Measurements from ENCODE around the gene MYH15. TPM values are rescaled to one million over a fixed set of nuclear protein-coding genes. Genes with fewer than 3 reads are reported as not detected.

Gene MYH15
- total RNA-seq, 1 experiment from 2014 or later, result 1.2 TPM

- ChIA-PET CTCF (no interaction called here), POLR2A (no interaction called here)
- peaks cover 4% of the 10 kb centered on the region; the same call in 1 of the 2 replicates for H3K9me3 ChIP-seq (ENCODE audit: control insufficient read depth, insufficient read depth, low read depth, low read length)
- in situ Hi-C loops (cut with HindIII; ENCODE audit: low pct_unique_long_range_greater_than_20kb, low sequenced_read_pairs), result no loop called here
- DNase-seq (ENCODE audit: low read depth, low spot score) (no peak), ATAC-seq (no peak)
- H3K4me3 ChIP-seq (ENCODE audit: low read depth in 2 of 2, low read length in 2 of 2), result no peak overlapping the region
- TF ChIP-seq, protein P1, sequence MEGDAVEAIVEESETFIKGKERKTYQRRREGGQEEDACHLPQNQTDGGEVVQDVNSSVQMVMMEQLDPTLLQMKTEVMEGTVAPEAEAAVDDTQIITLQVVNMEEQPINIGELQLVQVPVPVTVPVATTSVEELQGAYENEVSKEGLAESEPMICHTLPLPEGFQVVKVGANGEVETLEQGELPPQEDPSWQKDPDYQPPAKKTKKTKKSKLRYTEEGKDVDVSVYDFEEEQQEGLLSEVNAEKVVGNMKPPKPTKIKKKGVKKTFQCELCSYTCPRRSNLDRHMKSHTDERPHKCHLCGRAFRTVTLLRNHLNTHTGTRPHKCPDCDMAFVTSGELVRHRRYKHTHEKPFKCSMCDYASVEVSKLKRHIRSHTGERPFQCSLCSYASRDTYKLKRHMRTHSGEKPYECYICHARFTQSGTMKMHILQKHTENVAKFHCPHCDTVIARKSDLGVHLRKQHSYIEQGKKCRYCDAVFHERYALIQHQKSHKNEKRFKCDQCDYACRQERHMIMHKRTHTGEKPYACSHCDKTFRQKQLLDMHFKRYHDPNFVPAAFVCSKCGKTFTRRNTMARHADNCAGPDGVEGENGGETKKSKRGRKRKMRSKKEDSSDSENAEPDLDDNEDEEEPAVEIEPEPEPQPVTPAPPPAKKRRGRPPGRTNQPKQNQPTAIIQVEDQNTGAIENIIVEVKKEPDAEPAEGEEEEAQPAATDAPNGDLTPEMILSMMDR (IDR thresholded peaks at IDR 0.05), result no peak
- no peak for TF ChIP-seq SIN3A (IDR thresholded peaks at IDR 0.05; ENCODE audit: borderline replicate concordance, insufficient read depth, low read depth, low read length)
- no peak for TF ChIP-seq TCF7L2 (IDR thresholded peaks at IDR 0.05; ENCODE audit: low read depth, low read length)
- no peak for TF ChIP-seq POLR2AphosphoS5 (IDR thresholded peaks at IDR 0.05; ENCODE audit: low read depth, low read length)
- no peak for TF ChIP-seq REST (IDR thresholded peaks at IDR 0.05; ENCODE audit: insufficient read depth in 1 of 2, low read depth in 2 of 2, low read length in 1 of 2)
- H3K36me3 ChIP-seq (ENCODE audit: control insufficient read depth, insufficient read depth, low read length), result no peaks in the 10 kb centered on the region
- intact Hi-C loops (cut with micrococcal nuclease; ENCODE audit: unreplicated experiment), result no loop called here
- H3K27ac ChIP-seq (ENCODE audit: low read length), result no peak overlapping the region
- no TSS peak for BruUV-seq (replicated peaks)
- H3K27me3 ChIP-seq (ENCODE audit: control insufficient read depth, insufficient read depth, low read length), result no peaks in the 10 kb centered on the region
- no peaks in the 10 kb centered on the region for H3K4me1 ChIP-seq (ENCODE audit: control insufficient read depth, insufficient read depth, low read length)
Observed at GRCh38 chr3:108412121-108412750, 98.2 kb downstream of the MYH15 start.

DNA sequence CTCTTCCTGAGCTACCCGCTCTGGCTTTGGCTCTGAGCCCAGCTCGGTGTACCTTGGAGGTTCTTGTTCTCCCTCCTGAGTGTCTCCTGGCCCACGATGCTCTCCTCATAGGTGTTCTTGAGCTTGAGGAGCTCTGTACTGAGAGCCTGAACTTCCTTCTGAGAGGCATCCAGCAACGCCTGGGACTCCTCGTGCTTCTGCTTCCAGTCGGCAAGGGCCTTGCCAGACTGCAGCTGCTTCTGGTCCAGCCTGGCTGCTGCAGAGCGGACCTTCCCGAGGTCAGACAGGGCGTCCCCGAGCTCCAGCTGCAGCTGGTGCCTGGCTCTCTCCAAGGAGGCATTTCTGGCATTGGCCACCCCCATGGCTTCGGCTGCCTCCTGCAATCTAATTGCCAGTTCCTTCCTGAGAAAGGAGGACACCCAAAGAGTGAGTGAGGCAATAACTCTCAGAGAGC, 99.8 kb downstream of the MYH15 start:
- Histone ChIP-seq H3K36me3 (ENCODE audit: control insufficient read depth, insufficient read depth, low read length) (no peaks in the 10 kb centered on the region), H3K4me1 (ENCODE audit: control insufficient read depth, insufficient read depth, low read length) (peaks cover 6% of the 10 kb centered on the region; the same call in 1 of the 2 replicates), H3K27me3 (ENCODE audit: control insufficient read depth, insufficient read depth, low read length) (no peaks in the 10 kb centered on the region), H3K9me3 (ENCODE audit: control insufficient read depth, insufficient read depth, low read depth, low read length) (peaks cover 4% of the 10 kb centered on the region; the same call in 1 of the 2 replicates), H3K4me3 (ENCODE audit: low read depth in 2 of 2, low read length in 2 of 2) (no peak overlapping the region), H3K27ac (ENCODE audit: low read length) (no peak overlapping the region)
- intact Hi-C loops (cut with micrococcal nuclease; ENCODE audit: unreplicated experiment) (no loop called here), in situ Hi-C loops (cut with HindIII; ENCODE audit: low pct_unique_long_range_greater_than_20kb, low sequenced_read_pairs) (no loop called here)
- ATAC-seq, result no peak
- no peak for TF ChIP-seq SIN3A (IDR thresholded peaks at IDR 0.05; ENCODE audit: borderline replicate concordance, insufficient read depth, low read depth, low read length)
- TF ChIP-seq POLR2AphosphoS5 (IDR thresholded peaks at IDR 0.05; ENCODE audit: low read depth, low read length), result no peak
- no peak for TF ChIP-seq TCF7L2 (IDR thresholded peaks at IDR 0.05; ENCODE audit: low read depth, low read length)
- no peak for TF ChIP-seq REST (IDR thresholded peaks at IDR 0.05; ENCODE audit: insufficient read depth in 1 of 2, low read depth in 2 of 2, low read length in 1 of 2)
- TF ChIP-seq, protein P1 (IDR thresholded peaks at IDR 0.05), result no peak
- POLR2A ChIA-PET, result no interaction called here
- no peak for DNase-seq (ENCODE audit: low read depth, low spot score)
- CTCF ChIA-PET, result no interaction called here
- BruUV-seq (replicated peaks), result no TSS peak
